ENCODE measurements around the gene C10orf62. TPM values are rescaled to one million over a fixed set of nuclear protein-coding genes. Genes with fewer than 3 reads are reported as not detected.

C10orf62 gene
- total and polyA plus RNA-seq, 2 donors (not counting 3 experiments of a cell fraction or from before 2014, with no cell fraction given) = not detected

Other genes starting within 250 kb of the C10orf62 start
- 35.8 and 40.9 TPM in 2 replicates for gene RRP12, start 188.4 kb upstream of the C10orf62 start, total RNA-seq
- 11.9 and 13.6 TPM in 2 replicates for gene RRP12, start 188.4 kb upstream of the C10orf62 start, polyA plus RNA-seq
- 357 and 375 TPM in 2 replicates for gene PGAM1, start 163.5 kb upstream of the C10orf62 start, total RNA-seq
- 372 and 375 TPM in 2 replicates for gene PGAM1, start 163.5 kb upstream of the C10orf62 start, polyA plus RNA-seq
- gene EXOSC1, start 143.7 kb upstream of the C10orf62 start, total RNA-seq = 43.6 and 50.7 TPM in 2 replicates
- 47.6 and 52.9 TPM in 2 replicates for gene EXOSC1, start 143.7 kb upstream of the C10orf62 start, polyA plus RNA-seq
- 52.0 and 53.2 TPM in 2 replicates for gene ZDHHC16, start 143.5 kb upstream of the C10orf62 start, total RNA-seq
- gene ZDHHC16, start 143.5 kb upstream of the C10orf62 start, polyA plus RNA-seq = 125 and 141 TPM in 2 replicates
- 80.9 and 95.2 TPM in 2 replicates for gene MMS19, start 91.3 kb upstream of the C10orf62 start, total RNA-seq
- gene MMS19, start 91.3 kb upstream of the C10orf62 start, polyA plus RNA-seq = 123 and 135 TPM in 2 replicates
- gene UBTD1, start 90.8 kb upstream of the C10orf62 start, total RNA-seq = 42.6 and 44.1 TPM in 2 replicates
- 63.7 and 89.3 TPM in 2 replicates for gene UBTD1, start 90.8 kb upstream of the C10orf62 start, polyA plus RNA-seq
- 1.6 and 2.3 TPM in 2 replicates for gene ANKRD2, start 16.9 kb upstream of the C10orf62 start, total RNA-seq
- 1.7 and 1.8 TPM in 2 replicates for gene ANKRD2, start 16.9 kb upstream of the C10orf62 start, polyA plus RNA-seq
- 0.46 and 0.91 TPM in 2 replicates for gene HOGA1, start 5.3 kb upstream of the C10orf62 start, total RNA-seq
- 0.44 and 0.48 TPM in 2 replicates for gene HOGA1, start 5.3 kb upstream of the C10orf62 start, polyA plus RNA-seq
- gene MORN4, start 43.8 kb downstream of the C10orf62 start, total RNA-seq = 8.4 and 12.2 TPM in 2 replicates
- 11.8 and 13.9 TPM in 2 replicates for gene MORN4, start 43.8 kb downstream of the C10orf62 start, polyA plus RNA-seq
- 19.7 and 20.4 TPM in 2 replicates for gene PI4K2A, start 51.0 kb downstream of the C10orf62 start, total RNA-seq
- gene PI4K2A, start 51.0 kb downstream of the C10orf62 start, polyA plus RNA-seq = 23.8 and 24.6 TPM in 2 replicates
- 2.4 and 3.0 TPM in 2 replicates for gene AVPI1, start 97.5 kb downstream of the C10orf62 start, total RNA-seq
- 3.7 and 5.9 TPM in 2 replicates for gene AVPI1, start 97.5 kb downstream of the C10orf62 start, polyA plus RNA-seq
- gene MARVELD1, start 124.0 kb downstream of the C10orf62 start, total RNA-seq = 69.5 and 78.3 TPM in 2 replicates
- gene MARVELD1, start 124.0 kb downstream of the C10orf62 start, polyA plus RNA-seq = 67.3 and 72.5 TPM in 2 replicates
- 23.7 and 24.2 TPM in 2 replicates for gene ZFYVE27, start 147.4 kb downstream of the C10orf62 start, total RNA-seq
- gene ZFYVE27, start 147.4 kb downstream of the C10orf62 start, polyA plus RNA-seq = 16.3 and 17.4 TPM in 2 replicates
- gene SFRP5, start 182.3 kb downstream of the C10orf62 start, total RNA-seq = not detected in 2 replicates
- not detected in 2 replicates for gene SFRP5, start 182.3 kb downstream of the C10orf62 start, polyA plus RNA-seq

All from endothelial cell of umbilical vein (primary cell).